ENCODE data around the gene ECHS1. TPM values are rescaled to one million over a fixed set of nuclear protein-coding genes. Genes with fewer than 3 reads are reported as not detected.
"Not testable (repeated sequence)": the region's sequence is repeated elsewhere in the genome, so short reads cannot be mapped to it uniquely, and the experiment has no call there.

ECHS1 gene
- total RNA-seq, 1 donor from 2014 or later: 91.0 TPM

- DNase-seq: peak; percentile 54
Measured at GRCh38 chr10:133324198-133324792, 48.9 kb downstream of the ECHS1 start.

GRCh38 chr10:133322064-133322709 is 51.0 kb downstream of the ECHS1 start:
- not testable (repeated sequence) for DNase-seq

GRCh38 chr10:133320852-133321422 is 52.2 kb downstream of the ECHS1 start:
- DNase-seq: not testable (repeated sequence)

- DNase-seq: peak; percentile 74
Measured at GRCh38 chr10:133318494-133319127, 54.5 kb downstream of the ECHS1 start.

- DNase-seq: no peak
Measured at GRCh38 chr10:133316732-133317131, 56.4 kb downstream of the ECHS1 start.

- no peak for DNase-seq
Measured at GRCh38 chr10:133316266-133316665, 56.9 kb downstream of the ECHS1 start.

GRCh38 chr10:133315847-133316246 is 57.3 kb downstream of the ECHS1 start:
- DNase-seq: no peak

- DNase-seq: no peak
Measured at GRCh38 chr10:133314911-133315310, 58.2 kb downstream of the ECHS1 start.

GRCh38 chr10:133313192-133313591 is 60.0 kb downstream of the ECHS1 start:
- no peak for DNase-seq

- no peak for DNase-seq
Measured at GRCh38 chr10:133312769-133313145, 60.4 kb downstream of the ECHS1 start.

Other genes starting within 250 kb of the ECHS1 start
- gene KNDC1, start 213.1 kb downstream of the ECHS1 start, total RNA-seq: 0.28 TPM in 1 of 2 replicates, not detected in the other
- gene UTF1, start 143.1 kb downstream of the ECHS1 start, total RNA-seq: not detected in 2 replicates
- not detected in 2 replicates for gene VENTX, start 135.5 kb downstream of the ECHS1 start, total RNA-seq
- gene ADAM8, start 96.5 kb downstream of the ECHS1 start, total RNA-seq: 0.14 and 0.68 TPM in 2 replicates
- gene TUBGCP2, start 64.5 kb downstream of the ECHS1 start, total RNA-seq: 33.5 and 47.7 TPM in 2 replicates
- 23.2 and 24.7 TPM in 2 replicates for gene ZNF511, start 64.4 kb downstream of the ECHS1 start, total RNA-seq
- gene CALY, start 36.5 kb downstream of the ECHS1 start, total RNA-seq: not detected in 2 replicates
- not detected in 2 replicates for gene PRAP1, start 26.0 kb downstream of the ECHS1 start, total RNA-seq
- 11.2 and 24.8 TPM in 2 replicates for gene FUOM, start 15.3 kb downstream of the ECHS1 start, total RNA-seq
- gene PAOX, start 5.9 kb upstream of the ECHS1 start, total RNA-seq: 5.7 and 17.7 TPM in 2 replicates
- 42.0 and 43.2 TPM in 2 replicates for gene MTG1, start 20.8 kb upstream of the ECHS1 start, total RNA-seq
- gene SPRN, start 51.3 kb upstream of the ECHS1 start, total RNA-seq: under 0.01 TPM in 1 of 2 replicates, not detected in the other
- 0.28 and 1.4 TPM in 2 replicates for gene SCART1, start 80.6 kb upstream of the ECHS1 start, total RNA-seq
- gene CYP2E1, start 154.0 kb upstream of the ECHS1 start, total RNA-seq: 0.17 and 0.23 TPM in 2 replicates
- gene SYCE1, start 192.2 kb upstream of the ECHS1 start, total RNA-seq: not detected in 2 replicates